ENCODE measurements around the gene ANKRD26.

ANKRD26 gene

DNA sequence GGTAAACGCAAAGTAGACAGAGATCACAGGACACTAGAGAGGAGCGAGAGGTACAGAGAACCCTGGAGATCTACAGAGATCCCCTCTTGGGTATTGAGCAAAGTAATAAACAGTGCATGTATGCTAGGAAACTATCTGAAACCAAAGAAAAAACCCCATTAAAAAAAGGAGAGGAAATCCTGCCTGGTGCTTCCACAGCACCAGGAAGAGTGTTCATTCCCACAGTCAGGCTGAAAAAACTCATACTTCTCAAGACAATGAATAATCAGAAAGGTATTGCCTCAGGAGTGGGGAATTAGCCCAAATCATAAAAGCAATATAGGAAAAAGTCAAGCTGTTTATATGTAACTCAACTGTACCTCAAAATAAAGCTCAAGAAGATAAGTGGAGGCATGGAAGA is 59.1 kb downstream of the ANKRD26 start:
- no peak overlapping the region for H2BK120ac ChIP-seq (ENCODE audit: insufficient read depth, low read length, poor library complexity)
- no CpG with 5 or more reads among the region's 2 CpGs for WGBS (ENCODE audit: extremely low coverage, insufficient coverage, insufficient read length)
- no peaks in the 10 kb centered on the region for H3K79me1 ChIP-seq (ENCODE audit: low read length)
- H3K4me2 ChIP-seq (ENCODE audit: low read length), result no peak overlapping the region
- no peak overlapping the region for H3K4me3 ChIP-seq (ENCODE audit: low read depth, low read length)
- no peak overlapping the region for H4K12ac ChIP-seq (ENCODE audit: low read depth, low read length)
- no peak overlapping the region for H3K23ac ChIP-seq (ENCODE audit: low read length)
- no peak overlapping the region for H3K9ac ChIP-seq (ENCODE audit: low read length)
- no peaks in the 10 kb centered on the region for H3K4me1 ChIP-seq (ENCODE audit: control insufficient read depth in 1 of 2, insufficient read depth in 2 of 2, low read length in 2 of 2)
- no peak overlapping the region for H2BK5ac ChIP-seq (ENCODE audit: low read depth, low read length, poor library complexity)
- peaks cover 4 to 8% of the 10 kb centered on the region in 2 experiments for H3K36me3 ChIP-seq (ENCODE audit: control insufficient read depth in 1 of 2, insufficient read depth in 2 of 2, low read length in 2 of 2)
- no peaks in the 10 kb centered on the region for H3K27me3 ChIP-seq (ENCODE audit: insufficient read depth, low read length)
- no peak overlapping the region for H3K14ac ChIP-seq (ENCODE audit: low read length)
- no peak overlapping the region for H3K27ac ChIP-seq (ENCODE audit: low read depth, low read length)
- no peak overlapping the region for H4K8ac ChIP-seq (ENCODE audit: low read depth, low read length)
- H2AK5ac ChIP-seq (ENCODE audit: low read length), result no peak overlapping the region
- H3K79me2 ChIP-seq (ENCODE audit: control insufficient read depth, insufficient read depth, low read length, poor library complexity), result no peaks in the 10 kb centered on the region
- H4K91ac ChIP-seq (ENCODE audit: low read depth, low read length), result no peak overlapping the region
- H3K9me3 ChIP-seq (ENCODE audit: insufficient read depth, low read depth, low read length), result no peaks in the 10 kb centered on the region
- H3K18ac ChIP-seq (ENCODE audit: low read length), result no peak overlapping the region
- no peak overlapping the region for H2AFZ ChIP-seq (ENCODE audit: insufficient read depth, low read length, poor library complexity)
- H2BK12ac ChIP-seq (ENCODE audit: low read length), result no peak overlapping the region
- no peak overlapping the region for H3K4ac ChIP-seq (ENCODE audit: low read depth, low read length)
- no peak for DNase-seq

DNA sequence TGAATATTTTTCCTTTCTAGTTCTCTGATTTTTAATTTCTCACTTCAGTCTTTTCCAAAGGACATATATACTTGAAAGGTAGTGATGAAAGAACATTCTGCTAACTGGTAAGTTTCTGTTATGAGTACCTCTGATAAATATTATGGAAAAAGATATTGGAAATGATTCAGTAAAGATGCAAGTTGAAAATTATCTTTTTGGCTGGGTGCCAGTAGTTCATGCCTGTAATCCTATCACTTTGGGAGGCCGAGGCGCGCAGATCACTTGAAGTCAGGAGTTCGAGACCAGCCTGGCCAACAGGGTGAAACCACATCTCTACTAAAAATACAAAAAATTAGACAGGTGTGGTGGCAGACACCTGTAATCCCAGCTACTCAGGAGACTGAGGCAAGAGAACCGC is 62.1 kb downstream of the ANKRD26 start:
- Histone ChIP-seq H3K9me3 (ENCODE audit: insufficient read depth, low read depth, low read length) (no peaks in the 10 kb centered on the region), H3K14ac (ENCODE audit: low read length) (no peak overlapping the region), H4K8ac (ENCODE audit: low read depth, low read length) (no peak overlapping the region), H3K23ac (ENCODE audit: low read length) (no peak overlapping the region), H3K27me3 (ENCODE audit: insufficient read depth, low read length) (no peaks in the 10 kb centered on the region), H3K4me1 (ENCODE audit: control insufficient read depth in 1 of 2, insufficient read depth in 2 of 2, low read length in 2 of 2) (no peaks in the 10 kb centered on the region), H2AFZ (ENCODE audit: insufficient read depth, low read length, poor library complexity) (no peak overlapping the region), H2BK5ac (ENCODE audit: low read depth, low read length, poor library complexity) (no peak overlapping the region), H2BK120ac (ENCODE audit: insufficient read depth, low read length, poor library complexity) (no peak overlapping the region), H3K27ac (ENCODE audit: low read depth, low read length) (no peak overlapping the region), H3K18ac (ENCODE audit: low read length) (no peak overlapping the region), H3K4me3 (ENCODE audit: low read depth, low read length) (no peak overlapping the region), H3K79me2 (ENCODE audit: control insufficient read depth, insufficient read depth, low read length, poor library complexity) (no peaks in the 10 kb centered on the region), H3K4me2 (ENCODE audit: low read length) (no peak overlapping the region), H3K9ac (ENCODE audit: low read length) (no peak overlapping the region), H3K36me3 (ENCODE audit: control insufficient read depth in 1 of 2, insufficient read depth in 2 of 2, low read length in 2 of 2) (peaks cover 4 to 5% of the 10 kb centered on the region in 2 experiments), H4K12ac (ENCODE audit: low read depth, low read length) (no peak overlapping the region), H3K4ac (ENCODE audit: low read depth, low read length) (no peak overlapping the region), H2AK5ac (ENCODE audit: low read length) (no peak overlapping the region), H4K91ac (ENCODE audit: low read depth, low read length) (no peak overlapping the region), H3K79me1 (ENCODE audit: low read length) (no peaks in the 10 kb centered on the region), H2BK12ac (ENCODE audit: low read length) (no peak overlapping the region)
- no CpG with 5 or more reads among the region's 5 CpGs for WGBS (ENCODE audit: extremely low coverage, insufficient coverage, insufficient read length)
- DNase-seq, result no peak

DNA sequence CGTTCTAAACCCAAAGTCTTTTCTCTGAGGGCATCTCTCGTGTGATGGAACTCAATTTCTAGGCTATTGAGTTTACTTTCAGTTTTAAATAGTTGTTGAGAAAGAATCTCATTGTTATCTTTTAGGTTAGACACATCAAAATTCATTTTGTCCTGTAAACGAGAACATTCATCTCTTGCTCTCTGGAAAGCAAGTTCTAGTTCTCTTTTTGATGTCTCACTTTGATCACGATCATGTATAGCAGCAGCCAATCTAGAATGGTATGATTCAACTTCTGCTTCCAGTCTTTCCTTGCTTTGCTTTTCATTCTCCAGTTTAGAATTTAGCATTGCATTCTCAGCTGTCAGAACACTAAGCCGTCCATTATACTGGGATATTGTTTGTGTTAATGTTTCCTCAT is 65.1 kb downstream of the ANKRD26 start:
- H4K91ac ChIP-seq (ENCODE audit: low read depth, low read length), result no peak overlapping the region
- no peak overlapping the region for H2AK5ac ChIP-seq (ENCODE audit: low read length)
- H3K27ac ChIP-seq (ENCODE audit: low read depth, low read length), result no peak overlapping the region
- H3K23ac ChIP-seq (ENCODE audit: low read length), result no peak overlapping the region
- H3K79me1 ChIP-seq (ENCODE audit: low read length), result no peaks in the 10 kb centered on the region
- H3K9ac ChIP-seq (ENCODE audit: low read length), result no peak overlapping the region
- no peaks in the 10 kb centered on the region for H3K4me1 ChIP-seq (ENCODE audit: control insufficient read depth in 1 of 2, insufficient read depth in 2 of 2, low read length in 2 of 2)
- WGBS (ENCODE audit: extremely low coverage, insufficient coverage, insufficient read length), result no CpG with 5 or more reads among the region's 5 CpGs
- H3K4me2 ChIP-seq (ENCODE audit: low read length), result no peak overlapping the region
- no peak overlapping the region for H4K8ac ChIP-seq (ENCODE audit: low read depth, low read length)
- H2BK12ac ChIP-seq (ENCODE audit: low read length), result no peak overlapping the region
- no peak overlapping the region for H3K4ac ChIP-seq (ENCODE audit: low read depth, low read length)
- no peaks in the 10 kb centered on the region for H3K27me3 ChIP-seq (ENCODE audit: insufficient read depth, low read length)
- no peak overlapping the region for H3K18ac ChIP-seq (ENCODE audit: low read length)
- H3K14ac ChIP-seq (ENCODE audit: low read length), result no peak overlapping the region
- no peak overlapping the region for H2AFZ ChIP-seq (ENCODE audit: insufficient read depth, low read length, poor library complexity)
- no peak overlapping the region for H4K12ac ChIP-seq (ENCODE audit: low read depth, low read length)
- H2BK120ac ChIP-seq (ENCODE audit: insufficient read depth, low read length, poor library complexity), result no peak overlapping the region
- H3K79me2 ChIP-seq (ENCODE audit: control insufficient read depth, insufficient read depth, low read length, poor library complexity), result no peaks in the 10 kb centered on the region
- H3K4me3 ChIP-seq (ENCODE audit: low read depth, low read length), result no peak overlapping the region
- H3K36me3 ChIP-seq (ENCODE audit: control insufficient read depth in 1 of 2, insufficient read depth in 2 of 2, low read length in 2 of 2), result peaks cover 2 to 5% of the 10 kb centered on the region in 2 experiments
- no peak for DNase-seq
- H3K9me3 ChIP-seq (ENCODE audit: insufficient read depth, low read depth, low read length), result no peaks in the 10 kb centered on the region
- no peak overlapping the region for H2BK5ac ChIP-seq (ENCODE audit: low read depth, low read length, poor library complexity)

DNA sequence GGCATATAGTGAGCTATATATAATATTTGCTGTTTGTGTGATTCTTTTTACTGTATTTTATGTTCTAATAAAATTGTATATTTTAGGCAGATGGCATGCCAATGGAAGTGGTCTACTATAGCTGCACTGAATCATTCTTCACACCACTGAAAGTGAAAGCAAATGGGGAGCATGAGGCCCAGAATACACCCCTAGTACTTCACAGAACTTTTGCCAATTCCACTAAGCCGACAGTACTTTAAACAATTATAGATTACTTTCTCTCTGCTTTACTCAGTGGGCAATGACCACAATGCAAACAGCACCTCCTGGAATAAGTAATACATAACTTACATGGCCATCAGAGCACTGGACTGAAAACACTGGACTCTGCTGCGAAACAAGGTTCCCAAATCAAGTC is 70.2 kb downstream of the ANKRD26 start:
- no peaks in the 10 kb centered on the region for H3K79me1 ChIP-seq (ENCODE audit: low read length)
- no peak overlapping the region for H2BK12ac ChIP-seq (ENCODE audit: low read length)
- no peak overlapping the region for H2AK5ac ChIP-seq (ENCODE audit: low read length)
- H2BK5ac ChIP-seq (ENCODE audit: low read depth, low read length, poor library complexity), result no peak overlapping the region
- DNase-seq, result no peak
- H4K12ac ChIP-seq (ENCODE audit: low read depth, low read length), result no peak overlapping the region
- H3K14ac ChIP-seq (ENCODE audit: low read length), result no peak overlapping the region
- H3K18ac ChIP-seq (ENCODE audit: low read length), result no peak overlapping the region
- H3K23ac ChIP-seq (ENCODE audit: low read length), result no peak overlapping the region
- peaks cover 2 to 5% of the 10 kb centered on the region in 2 experiments for H3K36me3 ChIP-seq (ENCODE audit: control insufficient read depth in 1 of 2, insufficient read depth in 2 of 2, low read length in 2 of 2)
- no CpG with 5 or more reads among the region's 2 CpGs for WGBS (ENCODE audit: extremely low coverage, insufficient coverage, insufficient read length)
- H2AFZ ChIP-seq (ENCODE audit: insufficient read depth, low read length, poor library complexity), result no peak overlapping the region
- H3K4ac ChIP-seq (ENCODE audit: low read depth, low read length), result no peak overlapping the region
- no peak overlapping the region for H3K4me3 ChIP-seq (ENCODE audit: low read depth, low read length)
- no peak overlapping the region for H2BK120ac ChIP-seq (ENCODE audit: insufficient read depth, low read length, poor library complexity)
- no peaks in the 10 kb centered on the region for H3K79me2 ChIP-seq (ENCODE audit: control insufficient read depth, insufficient read depth, low read length, poor library complexity)
- H3K27me3 ChIP-seq (ENCODE audit: insufficient read depth, low read length), result no peaks in the 10 kb centered on the region
- H4K91ac ChIP-seq (ENCODE audit: low read depth, low read length), result no peak overlapping the region
- no peak overlapping the region for H3K4me2 ChIP-seq (ENCODE audit: low read length)
- H4K8ac ChIP-seq (ENCODE audit: low read depth, low read length), result no peak overlapping the region
- no peak overlapping the region for H3K27ac ChIP-seq (ENCODE audit: low read depth, low read length)
- no peak overlapping the region for H3K9ac ChIP-seq (ENCODE audit: low read length)
- no peaks in the 10 kb centered on the region for H3K9me3 ChIP-seq (ENCODE audit: insufficient read depth, low read depth, low read length)
- H3K4me1 ChIP-seq (ENCODE audit: control insufficient read depth in 1 of 2, insufficient read depth in 2 of 2, low read length in 2 of 2), result no peaks in the 10 kb centered on the region

All from trophoblast cell (in vitro differentiated cells and primary cell).